Activated CD4-positive, alpha-beta memory T cell treated with anti-CD3 and anti-CD28 coated beads for 36 hours (primary cell): ENCODE data around the gene TPM4. TPM values are rescaled to one million over a fixed set of nuclear protein-coding genes. Genes with fewer than 3 reads are reported as not detected.
"Not testable (repeated sequence)": the region's sequence is repeated elsewhere in the genome, so short reads cannot be mapped to it uniquely, and the experiment has no call there.

Experiments
- CTCF ChIA-PET: fragments of 350-600 bp; sonication (Branson Sonifier 250); formaldehyde crosslinking; loops from one replicate; lab custom pipeline; 2021; ENCODE audit warnings: antibody characterized with exemption, inconsistent platforms; lab: Charles Lee
- POLR2A ChIA-PET: fragments of 350-600 bp; sonication (Branson Sonifier 250); formaldehyde crosslinking; loops from one replicate; lab custom pipeline; 2021; ENCODE audit warnings: antibody characterized with exemption; lab: Charles Lee
- DNase-seq: peaks from one replicate; pipeline ENCODE4 v3.0.0-alpha.2; 2020
- H3K27ac Mint-ChIP-seq: one replicate; pipeline ENCODE4 v1.8.0; 2021; ENCODE audit warnings: mixed read lengths
- H3K27me3 Mint-ChIP-seq: one replicate; pipeline ENCODE4 v1.8.0; 2021; ENCODE audit warnings: mixed read lengths
- H3K36me3 Mint-ChIP-seq: one replicate; pipeline ENCODE4 v1.8.0; 2021; ENCODE audit warnings: mixed read lengths
- H3K4me1 Mint-ChIP-seq: one replicate; pipeline ENCODE4 v1.8.0; 2021; ENCODE audit warnings: low read depth, mixed read lengths
- H3K4me3 Mint-ChIP-seq: one replicate; pipeline ENCODE4 v1.8.0; 2021; ENCODE audit warnings: mild to moderate bottlenecking, mixed read lengths
- H3K9me3 Mint-ChIP-seq: one replicate; pipeline ENCODE4 v1.8.0; 2021; ENCODE audit warnings: mixed read lengths
- intact Hi-C: fragments of 100-400 bp; cut with micrococcal nuclease; formaldehyde crosslinking; loops from one replicate; pipeline ENCODE4 v1.15.1; 2023
- total RNA-seq, 2 experiments: library from RNA; stranded (reverse); gene quantifications; one replicate each; pipeline ENCODE4 v1.2.3, GENCODE V29; 2021

The TPM4 gene
- total RNA-seq, 2 experiments from 2014 or later = 497 to 515 TPM

GRCh38 chr19:16087404-16087803 lies 11.1 kb downstream of the TPM4 start:
- H3K4me3 Mint-ChIP-seq, DNase-seq, intact Hi-C loops, H3K27me3 Mint-ChIP-seq, H3K27ac Mint-ChIP-seq, H3K9me3 Mint-ChIP-seq: not testable (repeated sequence)
- ChIA-PET CTCF (interaction anchor here (1.6 to 7.7 kb wide), 5 partner anchors 13 to 46 kb away, joined by 6 to 41 read pairs (median 11); partner anchors contain the start of gene RAB8A), POLR2A (interaction anchor here (1.8 kb wide), 2 partner anchors 17 to 29 kb away, joined by 3 to 7 read pairs; no protein-coding TSS in a partner anchor)
- Mint-ChIP-seq H3K36me3 (peaks cover 78% of the 10 kb centered on the region), H3K4me1 (peaks cover 61% of the 10 kb centered on the region)

GRCh38 chr19:16087940-16088339 lies 11.6 kb downstream of the TPM4 start:
- H3K27ac Mint-ChIP-seq = peak overlapping the region; percentile 56
- intact Hi-C loops = no loop called here
- POLR2A ChIA-PET = no interaction called here

GRCh38 chr19:16088351-16089009 lies 12.2 kb downstream of the TPM4 start:
- peaks cover 77% of the 10 kb centered on the region for H3K36me3 Mint-ChIP-seq

More at GRCh38 chr19:16087940-16088339, 11.6 kb downstream of the TPM4 start:
- CTCF ChIA-PET = interaction anchor here (2.0 to 7.7 kb wide), 3 partner anchors 12 to 24 kb away, joined by 7 to 41 read pairs (median 18); partner anchors contain the start of gene RAB8A
- Mint-ChIP-seq H3K9me3 (no peaks in the 10 kb centered on the region), H3K27me3 (no peaks in the 10 kb centered on the region), H3K4me3 (no peak overlapping the region), H3K36me3 (peaks cover 77% of the 10 kb centered on the region), H3K4me1 (peaks cover 55% of the 10 kb centered on the region)
- no peak for DNase-seq

GRCh38 chr19:16089010-16089846 lies 12.9 kb downstream of the TPM4 start:
- no peak for DNase-seq
- ChIA-PET POLR2A (no interaction called here), CTCF (interaction anchor here (0.6 to 1.3 kb wide), 3 partner anchors 22 to 36 kb away, joined by 3 to 4 read pairs (median 3); no protein-coding TSS in a partner anchor)
- peak overlapping the region; percentile 32 for H3K27ac Mint-ChIP-seq
- peaks cover 78% of the 10 kb centered on the region for H3K36me3 Mint-ChIP-seq
- H3K4me3 Mint-ChIP-seq = no peak overlapping the region
- intact Hi-C loops = no loop called here
- H3K27me3 Mint-ChIP-seq = no peaks in the 10 kb centered on the region
- H3K9me3 Mint-ChIP-seq = no peaks in the 10 kb centered on the region
- peaks cover 47% of the 10 kb centered on the region for H3K4me1 Mint-ChIP-seq

More at GRCh38 chr19:16088351-16089009, 12.2 kb downstream of the TPM4 start:
- H3K9me3 Mint-ChIP-seq = no peaks in the 10 kb centered on the region
- peaks cover 51% of the 10 kb centered on the region for H3K4me1 Mint-ChIP-seq
- ChIA-PET CTCF (interaction anchor here (1.1 to 7.7 kb wide), 3 partner anchors 22 to 26 kb away, joined by 3 to 41 read pairs (median 4); no protein-coding TSS in a partner anchor), POLR2A (no interaction called here)
- no peak overlapping the region for H3K4me3 Mint-ChIP-seq
- no peak for DNase-seq
- no peaks in the 10 kb centered on the region for H3K27me3 Mint-ChIP-seq
- intact Hi-C loops = no loop called here
- peak overlapping the region; percentile 56 for H3K27ac Mint-ChIP-seq

- Mint-ChIP-seq H3K27me3 (no peaks in the 10 kb centered on the region), H3K9me3 (no peaks in the 10 kb centered on the region), H3K36me3 (peaks cover 76% of the 10 kb centered on the region), H3K27ac (peak overlapping the region; percentile 18), H3K4me3 (no peak overlapping the region), H3K4me1 (peaks cover 38% of the 10 kb centered on the region)
- CTCF ChIA-PET = interaction anchor here (0.5 to 1.2 kb wide), 4 partner anchors 15 to 1398 kb away, joined by 3 to 6 read pairs (median 3); no protein-coding TSS in a partner anchor
- intact Hi-C loops = no loop called here
- DNase-seq = no peak
- POLR2A ChIA-PET = interaction anchor here (0.8 kb wide), 1 partner anchor 7 kb away, joined by 3 read pairs; no protein-coding TSS in a partner anchor
Observed at GRCh38 chr19:16091546-16092475, 15.5 kb downstream of the TPM4 start.

GRCh38 chr19:16094360-16095070 lies 18.2 kb downstream of the TPM4 start:
- Mint-ChIP-seq H3K9me3 (no peaks in the 10 kb centered on the region), H3K4me1 (peaks cover 26% of the 10 kb centered on the region), H3K4me3 (no peak overlapping the region), H3K27ac (peak overlapping the region; percentile 84), H3K36me3 (peaks cover 72% of the 10 kb centered on the region), H3K27me3 (no peaks in the 10 kb centered on the region)
- ChIA-PET POLR2A (interaction anchor here (1.0 to 1.9 kb wide), 6 partner anchors 9 to 23 kb away, joined by 3 to 11 read pairs (median 5); no protein-coding TSS in a partner anchor), CTCF (interaction anchor here (0.6 to 2.8 kb wide), 9 partner anchors 8 to 1114 kb away, joined by 3 to 19 read pairs (median 4); partner anchors contain the start of genes FAM32A and RAB8A)
- intact Hi-C loops = no loop called here
- no peak for DNase-seq

- peaks cover 71% of the 10 kb centered on the region for H3K36me3 Mint-ChIP-seq
- no peaks in the 10 kb centered on the region for H3K27me3 Mint-ChIP-seq
- no peak overlapping the region for H3K4me3 Mint-ChIP-seq
- H3K9me3 Mint-ChIP-seq = no peaks in the 10 kb centered on the region
- CTCF ChIA-PET = interaction anchor here (0.6 to 2.8 kb wide), 10 partner anchors 9 to 90 kb away, joined by 3 to 19 read pairs (median 4); partner anchors contain the start of genes FAM32A and RAB8A
- POLR2A ChIA-PET = interaction anchor here (0.7 to 1.9 kb wide), 8 partner anchors 9 to 25 kb away, joined by 3 to 11 read pairs (median 4); no protein-coding TSS in a partner anchor
- DNase-seq = peak; percentile 44
- intact Hi-C loops = no loop called here
- H3K27ac Mint-ChIP-seq = peak overlapping the region; percentile 84
- peaks cover 26% of the 10 kb centered on the region for H3K4me1 Mint-ChIP-seq
Observed at GRCh38 chr19:16095071-16095571, 18.8 kb downstream of the TPM4 start.

GRCh38 chr19:16096280-16096855 lies 20.1 kb downstream of the TPM4 start:
- H3K27ac Mint-ChIP-seq = peak overlapping the region; percentile 62
- H3K4me1 Mint-ChIP-seq = peaks cover 26% of the 10 kb centered on the region
- ChIA-PET POLR2A (interaction anchor here (1.1 to 2.1 kb wide), 3 partner anchors 10 to 11 kb away, joined by 3 to 11 read pairs (median 7); no protein-coding TSS in a partner anchor), CTCF (interaction anchor here (1.1 to 2.8 kb wide), 4 partner anchors 32 to 89 kb away, joined by 3 to 11 read pairs (median 8); partner anchors contain the start of gene FAM32A)
- intact Hi-C loops = no loop called here
- H3K27me3 Mint-ChIP-seq = no peaks in the 10 kb centered on the region
- H3K36me3 Mint-ChIP-seq = peaks cover 67% of the 10 kb centered on the region
- no peak overlapping the region for H3K4me3 Mint-ChIP-seq
- no peaks in the 10 kb centered on the region for H3K9me3 Mint-ChIP-seq
- no peak for DNase-seq

GRCh38 chr19:16098416-16098768 lies 22.1 kb downstream of the TPM4 start:
- Mint-ChIP-seq H3K27ac (peak overlapping the region; percentile 23), H3K36me3 (peaks cover 64% of the 10 kb centered on the region), H3K9me3 (no peaks in the 10 kb centered on the region), H3K4me3 (no peak overlapping the region), H3K27me3 (no peaks in the 10 kb centered on the region), H3K4me1 (peaks cover 25% of the 10 kb centered on the region)
- intact Hi-C loops = no loop called here
- no peak for DNase-seq
- ChIA-PET POLR2A (interaction anchor here (2.1 kb wide), 1 partner anchor 12 kb away, joined by 7 read pairs; no protein-coding TSS in a partner anchor), CTCF (interaction anchor here (1.1 to 1.7 kb wide), 2 partner anchors 11 to 12 kb away, joined by 3 to 6 read pairs; no protein-coding TSS in a partner anchor)

- DNase-seq = no peak
- POLR2A ChIA-PET = interaction anchor here (1.1 kb wide), 1 partner anchor 7 kb away, joined by 3 read pairs; no protein-coding TSS in a partner anchor
- intact Hi-C loops = no loop called here
- H3K4me1 Mint-ChIP-seq = peaks cover 22% of the 10 kb centered on the region
- no peak overlapping the region for H3K4me3 Mint-ChIP-seq
- H3K27me3 Mint-ChIP-seq = no peaks in the 10 kb centered on the region
- CTCF ChIA-PET = interaction anchor here (1.1 to 1.7 kb wide), 3 partner anchors 11 to 86 kb away, joined by 3 to 6 read pairs (median 6); partner anchors contain the start of gene FAM32A
- H3K36me3 Mint-ChIP-seq = peaks cover 62% of the 10 kb centered on the region
- no peak overlapping the region for H3K27ac Mint-ChIP-seq
- no peaks in the 10 kb centered on the region for H3K9me3 Mint-ChIP-seq
Observed at GRCh38 chr19:16098821-16099220, 22.5 kb downstream of the TPM4 start.
